GM19035 (cell line): ENCODE data around the gene PTPRG.

Experiments
- ATAC-seq: cut with Tn5 transposase; IDR thresholded peaks from one replicate; pipeline ENCODE4 v1.9.1; 2021; ENCODE audit not compliant: unreplicated experiment

The PTPRG gene

DNA sequence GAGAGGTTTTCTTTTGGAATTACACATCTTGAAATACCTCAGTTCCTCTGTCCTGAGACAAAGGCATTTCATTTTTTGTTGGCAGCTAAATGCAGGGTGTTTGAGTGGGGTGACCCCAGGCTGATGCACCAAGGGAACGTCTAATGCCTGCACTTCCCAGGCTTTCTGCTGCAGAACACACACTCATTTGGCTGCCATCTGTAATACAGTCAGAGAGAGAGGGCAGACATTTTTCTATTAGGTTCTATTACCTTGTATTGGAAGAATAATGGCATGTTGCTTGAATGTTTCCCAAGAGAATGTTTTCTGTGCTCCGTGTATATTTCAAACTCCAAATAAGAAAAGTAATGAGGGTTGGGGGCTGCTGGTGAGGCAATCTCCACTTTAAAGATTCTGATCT, 87.1 kb downstream of the PTPRG start:
- no peak for ATAC-seq

- ATAC-seq = no peak
Observed at GRCh38 chr3:61649381-61650170, 88.2 kb downstream of the PTPRG start.

- no peak for ATAC-seq
Observed at GRCh38 chr3:61650276-61650675, 88.9 kb downstream of the PTPRG start.

GRCh38 chr3:61650719-61651410, 89.5 kb downstream of the PTPRG start:
- ATAC-seq = no peak

- ATAC-seq = no peak
Observed at GRCh38 chr3:61657689-61658088, 96.3 kb downstream of the PTPRG start.

GRCh38 chr3:61662861-61663260, 101.5 kb downstream of the PTPRG start:
- no peak for ATAC-seq

DNA sequence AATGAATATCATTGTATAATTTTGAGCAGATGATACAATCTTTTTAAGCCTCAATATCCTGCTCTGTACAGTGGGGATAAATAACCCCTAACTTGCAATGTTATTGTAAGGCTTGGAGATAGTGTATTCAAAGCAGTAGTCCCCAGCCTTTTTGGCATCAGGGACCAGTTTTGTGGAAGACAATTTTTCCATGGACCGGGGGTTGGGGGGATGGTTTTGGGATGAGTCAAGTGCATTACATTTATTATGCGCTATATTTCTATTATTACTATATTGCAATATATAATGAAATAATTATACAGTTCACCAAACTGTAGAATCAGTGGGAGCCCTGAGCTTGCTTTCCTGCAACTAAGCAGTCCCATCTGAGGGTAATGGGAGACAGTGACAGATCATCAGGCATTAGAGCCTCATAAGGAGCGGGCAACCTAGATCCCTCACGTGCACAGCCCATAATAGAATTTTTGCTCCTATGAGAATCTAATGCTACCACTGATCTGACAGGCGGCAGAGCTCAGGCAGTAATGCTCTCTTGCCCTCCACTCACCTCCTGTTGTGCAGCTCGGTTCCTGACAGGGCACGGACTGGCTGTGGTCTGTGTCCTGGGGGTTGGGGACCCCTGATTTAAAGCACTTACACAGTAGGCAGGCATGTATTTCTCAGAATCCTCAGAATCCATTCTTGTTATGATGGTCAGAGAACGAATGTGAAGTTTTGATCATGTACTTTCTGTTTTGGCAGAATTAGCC, 102.2 kb downstream of the PTPRG start:
- no peak for ATAC-seq

- no peak for ATAC-seq
Observed at GRCh38 chr3:61664105-61664482, 102.7 kb downstream of the PTPRG start.

GRCh38 chr3:61665121-61665520, 103.8 kb downstream of the PTPRG start:
- ATAC-seq = no peak

DNA sequence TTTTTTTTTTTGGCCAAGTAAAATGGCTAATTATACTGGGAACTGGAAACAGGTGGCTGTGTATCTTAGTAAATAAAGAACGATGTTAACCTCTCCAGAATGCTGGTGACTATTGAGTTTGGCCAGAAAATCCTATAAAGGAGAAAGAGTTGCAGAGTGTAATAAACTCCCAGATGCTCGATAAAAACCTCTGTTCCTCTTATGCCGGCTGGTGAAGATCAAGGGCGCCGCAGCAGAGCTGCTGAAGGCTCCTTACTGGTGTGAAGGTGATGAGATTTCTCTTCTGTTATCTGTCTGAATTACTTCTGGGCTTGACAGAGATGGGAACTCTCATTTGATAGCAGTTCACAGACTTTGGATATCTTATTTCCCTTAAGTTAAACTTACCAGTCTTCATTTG, 104.6 kb downstream of the PTPRG start:
- no peak for ATAC-seq

- no peak for ATAC-seq
Observed at GRCh38 chr3:61666615-61667330, 105.4 kb downstream of the PTPRG start.

DNA sequence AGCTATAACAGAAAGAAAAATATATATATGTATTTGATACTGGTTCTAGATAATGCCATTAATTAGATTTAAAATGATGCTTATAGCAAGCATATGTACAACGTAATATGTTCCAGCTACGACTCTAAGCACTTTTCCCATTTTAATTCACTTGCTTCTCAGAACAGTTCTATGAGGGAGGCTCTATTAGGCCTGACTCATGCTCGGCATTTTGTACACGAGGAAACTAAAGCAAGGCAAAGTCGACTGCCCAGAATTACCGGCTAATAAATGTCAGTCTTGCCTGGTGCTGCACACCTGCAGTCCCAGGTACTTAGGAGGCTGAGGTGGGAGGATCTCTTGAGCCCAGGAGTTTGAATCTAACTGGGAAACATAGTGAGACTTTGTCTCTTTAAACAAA, 106.0 kb downstream of the PTPRG start:
- no peak for ATAC-seq

- no peak for ATAC-seq
Observed at GRCh38 chr3:61667814-61668213, 106.4 kb downstream of the PTPRG start.

GRCh38 chr3:61668317-61668864, 107.0 kb downstream of the PTPRG start:
- ATAC-seq = no peak

DNA sequence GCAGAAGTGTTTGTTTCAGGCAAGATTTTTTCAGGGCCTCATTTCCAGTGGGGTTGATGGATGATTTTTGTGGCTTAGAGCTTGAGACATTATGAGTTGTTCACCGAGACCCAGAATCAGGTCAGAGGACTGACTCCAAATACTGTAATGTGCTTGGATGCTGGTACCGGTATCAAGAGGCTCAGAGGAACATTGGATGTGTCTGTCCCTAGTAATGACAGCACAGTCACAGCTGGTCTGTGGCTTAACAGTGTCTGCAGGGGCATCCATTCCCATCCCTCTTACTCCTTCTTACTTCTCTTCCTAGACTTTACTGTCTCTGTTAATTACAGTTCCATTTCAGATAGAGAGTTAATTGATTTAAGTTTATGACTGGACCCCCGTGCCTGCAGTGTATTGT, 107.8 kb downstream of the PTPRG start:
- no peak for ATAC-seq

GRCh38 chr3:61669668-61670299, 108.4 kb downstream of the PTPRG start:
- no peak for ATAC-seq

DNA sequence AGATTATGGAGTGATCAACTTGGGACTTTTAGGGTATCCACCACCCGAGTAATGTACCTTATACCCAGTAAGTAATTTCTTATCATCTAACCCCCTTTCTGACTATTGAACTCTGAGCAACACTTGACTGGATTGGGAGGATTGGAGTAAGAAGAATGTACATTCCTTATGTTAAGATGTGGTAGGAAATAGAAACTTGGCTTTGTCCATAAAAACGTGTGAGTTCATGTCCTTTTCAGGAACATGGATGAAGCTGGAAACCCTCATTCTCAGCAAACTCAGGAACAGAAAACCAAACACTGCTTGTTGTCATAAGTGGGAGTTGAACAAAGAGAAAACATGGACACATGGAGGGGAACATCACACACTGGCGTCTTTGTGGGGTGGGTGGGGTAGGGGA, 112.3 kb downstream of the PTPRG start:
- no peak for ATAC-seq

- no peak for ATAC-seq
Observed at GRCh38 chr3:61674596-61674995, 113.2 kb downstream of the PTPRG start.

- ATAC-seq = no peak
Observed at GRCh38 chr3:61679026-61679425, 117.7 kb downstream of the PTPRG start.

- ATAC-seq = no peak
Observed at GRCh38 chr3:61680617-61681016, 119.2 kb downstream of the PTPRG start.

DNA sequence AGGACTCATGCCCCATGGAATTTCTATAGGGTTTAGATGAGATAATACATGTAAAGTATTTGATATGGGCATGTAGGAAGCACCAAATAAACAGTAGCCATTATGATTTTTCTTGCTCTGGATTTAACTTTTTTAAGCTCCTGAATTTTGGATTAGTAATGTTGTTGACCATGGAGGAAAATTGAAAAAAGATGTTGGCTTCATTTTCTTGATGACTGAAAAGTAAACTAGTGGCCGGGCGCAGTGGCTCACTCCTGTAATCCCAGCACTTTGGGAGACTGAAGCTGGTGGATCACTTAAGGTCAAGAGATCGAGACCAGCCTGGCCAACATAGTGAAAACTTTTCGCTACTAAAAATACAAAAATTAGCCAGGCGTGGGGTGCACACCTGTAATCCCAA, 120.3 kb downstream of the PTPRG start:
- no peak for ATAC-seq
